ENCODE measurements around the gene BMPR1B.

BMPR1B gene

DNA sequence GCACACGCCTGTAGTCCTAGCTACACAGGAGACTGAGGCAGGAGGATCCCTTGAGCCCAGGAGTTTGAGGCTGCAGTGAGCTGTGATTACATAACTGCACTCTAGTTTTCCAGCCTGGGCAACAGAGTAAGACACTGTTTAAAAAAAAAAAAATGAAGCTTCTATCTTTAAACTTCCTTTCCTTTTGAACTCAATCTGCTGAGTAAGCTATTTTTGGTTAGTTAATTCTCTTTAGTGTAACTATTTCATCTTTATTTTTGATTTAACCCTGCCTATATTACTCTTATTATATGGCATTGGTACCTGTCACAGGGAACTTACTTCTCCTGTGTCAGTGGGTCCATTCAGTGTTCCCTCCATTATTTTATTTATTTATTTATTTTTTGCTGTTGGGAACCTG, 160.8 kb downstream of the BMPR1B start:
- DNase-seq, result no peak

DNA sequence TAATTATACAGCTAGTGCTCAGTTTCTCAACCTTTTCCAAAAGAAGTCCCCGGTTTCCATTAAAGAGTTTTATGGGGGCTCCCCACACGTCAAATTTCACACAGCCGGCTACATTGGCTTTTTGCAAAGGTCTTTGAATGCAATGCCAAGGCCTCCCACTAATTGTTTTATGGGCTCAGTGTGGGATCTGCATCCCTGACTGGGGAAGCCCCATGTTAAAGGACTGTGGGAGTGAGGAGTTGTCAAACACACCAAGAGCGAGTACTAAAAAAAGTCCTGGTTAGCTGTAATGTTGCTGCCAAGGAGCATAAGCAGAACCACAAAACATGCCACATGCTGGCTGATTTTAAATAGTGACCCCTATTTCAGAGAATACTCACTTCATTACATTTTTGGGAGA, 162.6 kb downstream of the BMPR1B start:
- DNase-seq, result no peak

DNA sequence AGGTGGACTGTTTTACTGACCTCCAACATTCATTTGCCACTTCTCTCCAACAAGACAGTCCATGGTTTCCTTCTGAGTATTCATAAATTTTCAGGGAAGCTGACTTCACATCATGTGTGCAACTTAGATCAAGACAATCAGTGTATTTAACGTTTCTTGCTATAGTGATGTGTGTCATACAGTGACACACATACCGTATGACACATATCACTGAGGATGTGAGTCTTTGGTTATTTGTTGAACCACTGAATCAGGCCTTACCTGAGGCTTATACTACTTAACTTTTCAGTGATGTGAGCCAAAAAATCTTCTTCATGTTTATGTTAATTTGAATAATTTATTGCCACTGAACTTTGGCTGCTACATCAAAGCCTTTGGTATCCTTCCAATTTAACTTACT, 166.8 kb downstream of the BMPR1B start:
- DNase-seq, result no peak

DNA sequence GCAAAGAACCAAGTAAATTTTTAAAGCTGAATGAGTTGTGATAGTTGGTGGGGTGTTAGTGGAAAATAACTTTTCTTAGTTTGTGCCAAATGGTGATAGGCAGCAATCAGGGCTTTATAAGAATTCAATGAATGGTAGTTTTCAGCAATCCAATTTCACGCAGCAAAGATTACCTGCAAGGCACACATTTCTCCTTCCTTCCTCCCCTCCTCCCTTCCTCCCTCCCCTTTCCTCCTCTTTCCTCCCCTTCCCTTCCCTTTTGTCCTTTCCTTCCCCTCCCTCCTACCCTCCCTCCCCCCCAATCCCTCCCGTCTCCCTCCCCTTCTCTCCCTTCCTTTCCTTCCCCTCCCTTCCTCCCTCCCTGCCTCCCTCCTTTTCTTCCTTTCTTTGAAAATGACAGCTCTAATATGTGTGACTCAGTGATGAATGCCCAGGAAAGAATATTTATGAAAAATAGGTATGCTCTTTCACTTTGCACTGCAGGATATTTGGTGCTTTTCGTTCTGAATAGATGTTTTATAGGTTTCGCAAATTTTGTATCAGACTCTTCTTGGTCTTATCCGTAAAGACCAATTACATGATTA, 168.1 kb downstream of the BMPR1B start:
- no peak for DNase-seq

DNA sequence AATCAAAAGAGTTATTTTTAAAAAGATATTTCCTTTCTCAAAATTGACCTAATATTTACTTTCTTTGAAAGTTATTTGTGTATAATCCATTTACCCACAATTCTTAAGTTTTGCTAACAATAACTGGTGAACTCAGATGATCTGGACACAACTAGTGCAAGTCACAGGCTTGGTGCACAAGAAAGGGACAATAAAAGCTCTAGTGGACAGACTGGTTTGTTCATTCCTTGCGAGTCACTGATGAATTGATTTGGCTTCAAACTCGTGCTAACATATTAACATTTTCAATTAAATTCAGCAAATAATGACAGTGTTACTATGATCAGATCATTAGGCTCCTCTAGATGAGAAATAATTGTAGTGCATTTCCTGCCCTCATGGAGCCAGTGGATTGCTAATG, 169.2 kb downstream of the BMPR1B start:
- no peak for DNase-seq

DNA sequence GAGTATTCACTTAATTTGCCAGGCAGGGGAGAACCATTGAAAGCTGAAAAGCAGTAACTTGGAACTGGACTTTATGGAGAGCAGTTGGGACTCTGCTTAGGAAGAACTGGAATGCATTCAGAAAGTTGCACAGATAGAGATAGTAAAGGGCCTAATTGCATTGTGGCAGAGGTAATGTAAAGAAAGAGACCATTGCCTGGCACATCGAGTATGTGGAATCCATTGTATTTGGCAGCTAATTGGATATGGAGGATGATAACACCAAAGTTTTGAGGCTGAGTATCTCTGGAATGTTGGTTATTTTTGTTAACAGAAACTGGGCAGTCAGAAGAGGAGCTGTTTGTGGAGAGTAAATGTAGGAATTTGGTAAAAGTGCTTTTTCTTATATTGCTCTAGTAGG, 169.9 kb downstream of the BMPR1B start:
- no peak for DNase-seq

DNA sequence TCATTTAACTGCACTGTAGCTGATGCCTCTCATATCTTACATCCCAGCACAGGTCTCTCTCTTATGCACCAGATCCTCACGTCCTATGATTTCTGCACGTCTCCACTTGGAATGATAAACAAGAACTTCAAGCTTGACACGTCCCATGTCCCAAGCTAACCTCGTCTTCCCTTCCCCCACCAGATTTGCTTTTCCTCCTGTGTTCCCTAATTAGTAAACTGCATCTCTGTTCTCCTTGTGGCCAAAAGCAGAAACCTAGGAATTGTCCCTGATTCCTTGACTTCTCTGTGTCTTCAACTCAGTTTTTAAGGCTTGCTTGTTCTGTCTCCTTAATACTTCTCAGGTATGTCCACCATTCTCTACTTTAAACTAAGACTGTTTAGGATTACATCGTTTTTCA, 171.9 kb downstream of the BMPR1B start:
- no peak for DNase-seq

DNA sequence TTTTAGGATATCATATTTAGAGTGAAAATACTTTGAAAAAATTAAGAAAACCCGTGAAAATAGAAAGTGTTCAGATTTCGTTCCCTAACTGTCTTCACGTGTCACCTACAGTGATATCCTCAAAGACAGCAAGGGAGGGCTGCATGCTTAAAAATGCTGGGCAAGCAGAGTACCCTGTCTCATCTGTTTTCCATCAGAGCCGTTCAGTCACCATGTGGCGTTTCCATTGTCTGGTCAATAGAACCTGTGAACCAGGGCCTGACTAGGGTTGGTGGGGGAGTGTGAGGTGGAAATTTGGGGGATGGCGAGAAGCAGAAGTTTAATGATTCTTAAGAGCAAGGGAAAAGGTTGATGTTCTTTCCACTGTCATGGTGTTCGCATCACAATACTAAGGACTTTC, 173.9 kb downstream of the BMPR1B start:
- DNase-seq, result no peak

DNA sequence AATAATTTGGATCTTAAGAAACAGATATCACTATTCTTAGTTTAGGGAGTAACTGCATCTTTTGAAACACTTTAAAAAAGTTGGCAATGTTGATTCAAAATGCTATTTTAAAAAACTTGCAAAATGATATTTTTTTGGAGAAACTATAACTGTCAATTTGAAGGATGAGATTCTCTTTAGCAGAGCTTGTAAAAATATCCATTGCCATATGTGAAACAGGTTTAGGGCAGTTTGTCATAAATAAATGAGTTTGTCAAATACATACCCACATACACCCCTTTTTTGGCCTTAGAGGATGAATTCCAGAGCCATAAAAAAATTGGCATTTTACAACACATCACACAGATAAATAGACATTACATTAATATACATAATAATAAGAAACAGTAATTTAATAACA, 174.6 kb downstream of the BMPR1B start:
- no peak for DNase-seq

DNA sequence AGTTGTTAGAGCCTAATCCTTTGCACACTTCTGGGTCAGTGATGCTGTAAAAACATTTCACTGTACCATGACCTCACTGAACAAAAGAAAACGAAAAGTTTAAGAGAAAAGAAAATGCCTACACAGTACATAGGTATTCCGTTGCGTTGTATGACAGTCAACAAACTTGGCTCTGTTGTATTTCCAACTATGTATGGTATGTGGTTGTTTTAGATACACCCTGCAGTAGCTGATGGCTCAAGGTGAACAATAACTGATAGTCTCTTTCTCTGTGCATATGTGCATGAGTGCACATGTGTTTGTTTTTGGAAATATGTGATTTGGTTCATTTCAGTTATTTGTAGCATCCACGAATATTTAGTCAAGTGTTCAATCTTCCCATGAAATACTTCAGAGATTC, 176.0 kb downstream of the BMPR1B start:
- no peak for DNase-seq

DNA sequence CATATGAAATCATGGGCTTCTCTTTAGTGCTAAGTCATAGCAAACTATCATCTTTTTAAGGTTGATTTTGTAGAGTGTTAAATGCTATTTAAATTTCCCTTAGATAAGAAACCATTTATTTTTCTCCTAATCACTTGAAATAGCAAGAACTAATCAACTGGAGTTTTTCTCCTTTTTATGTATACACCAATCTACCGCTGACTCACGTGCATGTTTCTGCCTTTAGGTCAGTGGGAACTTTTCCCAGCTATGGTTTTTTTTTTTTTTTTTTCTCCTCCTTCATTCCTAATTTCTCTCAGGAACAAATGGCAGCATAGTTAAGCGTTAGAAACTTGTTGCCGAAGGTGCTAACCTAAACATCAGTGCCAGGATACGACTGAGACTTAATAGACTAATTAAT, 176.4 kb downstream of the BMPR1B start:
- DNase-seq, result no peak

DNA sequence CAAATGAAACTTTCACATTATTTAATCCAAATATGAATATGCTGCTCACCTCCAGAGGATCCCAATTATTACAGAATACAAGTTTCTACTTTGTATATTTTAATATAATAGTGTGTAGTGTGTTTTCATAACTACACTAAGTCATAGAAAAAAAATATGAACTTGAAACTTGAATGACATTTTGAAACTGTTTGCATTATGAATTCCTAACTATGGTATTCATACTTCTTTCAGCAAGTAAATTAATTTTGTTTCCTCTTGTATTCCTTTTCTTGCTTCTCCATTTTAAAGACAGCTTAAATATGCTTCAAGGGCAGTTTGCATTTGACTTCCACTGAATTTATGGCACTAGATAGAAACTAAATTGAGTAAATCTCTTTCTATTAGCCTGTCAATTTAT, 177.1 kb downstream of the BMPR1B start:
- DNase-seq, result no peak

DNA sequence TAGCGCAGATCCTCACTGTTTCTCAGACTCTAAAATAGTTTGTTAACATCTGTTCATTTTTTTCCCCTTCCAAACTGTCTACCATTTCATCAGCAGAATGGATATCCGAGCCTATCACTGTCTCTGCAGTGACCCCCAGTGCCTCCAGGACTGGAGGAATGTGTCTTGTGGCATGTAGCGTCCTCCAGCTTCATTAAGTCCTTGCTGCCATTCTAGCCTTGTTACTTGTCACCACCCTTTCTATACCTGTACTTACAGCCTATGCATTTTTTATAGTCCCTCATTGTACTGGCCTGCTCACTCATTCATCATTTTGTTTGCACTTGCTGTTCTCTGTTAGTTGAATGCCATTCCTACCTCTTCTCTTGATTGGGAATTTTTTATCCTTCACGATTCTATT, 179.1 kb downstream of the BMPR1B start:
- no peak for DNase-seq

DNA sequence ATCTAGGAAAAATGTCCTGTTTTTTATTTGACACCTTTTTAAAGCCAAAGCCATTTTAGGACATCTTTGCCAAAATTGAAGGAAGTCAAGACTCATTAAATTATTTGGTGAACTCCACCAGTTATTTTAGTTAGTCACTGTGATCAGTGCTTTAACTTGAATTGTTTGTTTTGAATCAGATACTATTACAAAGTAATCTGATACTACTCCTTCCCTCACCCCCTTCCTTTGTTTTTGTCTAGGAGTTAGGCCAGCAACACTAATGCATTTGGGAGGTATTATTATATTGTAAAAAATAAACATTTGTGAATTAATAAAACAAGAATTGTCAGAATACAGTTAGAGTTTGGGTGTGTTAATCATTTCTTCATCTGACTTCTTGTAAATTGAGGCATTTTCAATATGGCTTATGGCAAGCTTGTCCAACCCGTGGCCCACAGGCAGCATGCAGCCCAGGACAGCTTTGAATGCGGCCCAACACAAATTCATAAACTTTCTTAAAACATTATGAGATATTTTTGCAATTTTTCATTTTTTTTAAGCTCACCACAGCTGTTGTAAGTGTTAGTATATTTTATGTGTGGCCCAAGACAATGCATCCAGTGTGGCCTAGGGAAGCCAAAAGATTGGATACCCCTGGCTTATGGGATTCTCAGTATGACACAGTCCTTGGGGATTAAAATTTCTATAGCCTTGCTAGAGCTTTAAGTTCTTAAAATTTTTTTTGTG, 182.2 kb downstream of the BMPR1B start:
- DNase-seq, result no peak

DNA sequence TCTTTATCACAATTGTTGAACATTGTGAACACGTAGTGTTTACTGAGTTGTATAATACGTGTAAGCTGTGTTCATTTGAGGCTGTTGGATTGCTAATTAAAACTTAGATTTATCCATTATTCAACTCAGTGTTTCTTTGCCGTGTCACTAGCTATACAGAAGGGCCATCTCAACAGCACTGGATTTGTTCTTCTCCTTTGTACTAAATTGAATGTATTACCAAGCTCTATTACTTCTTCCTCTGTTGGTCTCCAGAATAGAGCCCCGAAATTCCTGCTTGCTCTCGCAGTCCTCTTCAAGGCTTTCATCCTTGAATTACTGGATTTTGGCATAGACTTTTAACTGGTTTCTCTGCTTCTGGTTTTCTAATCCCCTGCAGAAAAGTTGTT, 182.8 kb downstream of the BMPR1B start:
- DNase-seq, result no peak

DNA sequence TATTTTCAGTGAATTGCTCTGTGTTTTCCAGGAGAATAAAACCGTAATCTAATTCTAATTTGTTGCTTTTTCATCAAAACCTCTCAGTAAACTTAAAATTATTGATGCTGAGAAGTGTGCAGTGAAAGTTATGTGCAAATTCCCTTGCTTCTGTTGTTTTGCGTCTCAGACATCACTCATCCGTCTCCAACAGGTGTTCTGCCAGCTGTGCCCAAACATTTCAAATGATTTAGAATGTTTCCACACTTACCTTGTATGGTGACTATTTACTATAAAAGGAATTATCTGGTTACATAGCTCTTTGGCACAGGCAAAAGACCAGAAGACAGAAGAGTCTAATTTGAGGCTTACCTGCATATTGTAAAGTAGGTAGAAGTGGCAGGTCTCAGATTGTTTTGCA, 184.0 kb downstream of the BMPR1B start:
- DNase-seq, result no peak

DNA sequence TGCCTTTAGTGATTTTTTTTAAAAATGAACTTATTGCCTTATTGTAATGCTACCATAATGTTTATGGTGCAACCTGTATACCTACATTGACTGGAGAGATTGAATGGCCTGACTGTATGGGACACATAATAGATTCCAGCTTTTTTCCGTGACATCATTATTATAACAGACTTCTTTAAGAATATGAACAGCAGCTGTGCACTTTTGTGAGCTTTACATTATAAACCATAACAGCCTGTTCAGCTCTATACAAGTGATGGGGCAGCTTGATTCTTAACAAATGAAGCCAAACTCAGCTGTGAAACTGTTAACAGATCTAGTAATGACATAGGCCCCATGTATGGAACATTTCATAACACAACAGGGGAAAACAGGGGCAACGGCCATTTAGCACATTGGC, 187.0 kb downstream of the BMPR1B start:
- no peak for DNase-seq

DNA sequence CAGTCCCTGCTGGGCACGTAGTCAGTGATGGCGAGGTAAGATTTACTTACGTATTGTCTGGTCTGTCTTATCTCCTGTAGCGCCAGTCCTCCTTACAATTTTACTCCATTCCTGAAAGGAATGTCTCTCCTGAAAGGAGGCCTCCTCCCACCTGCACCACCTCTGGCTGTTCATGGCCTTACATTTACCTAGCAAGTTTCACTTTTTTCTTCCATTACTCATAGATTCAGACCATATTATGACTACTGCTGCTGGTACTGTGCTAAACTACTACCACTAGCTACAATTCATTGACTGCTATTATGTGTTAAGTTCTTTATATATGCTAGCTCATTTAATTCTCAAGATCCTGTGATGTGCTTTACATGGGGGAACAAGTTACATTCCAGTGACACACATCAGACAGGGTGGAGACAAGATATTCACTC, 189.9 kb downstream of the BMPR1B start:
- DNase-seq, result no peak

DNA sequence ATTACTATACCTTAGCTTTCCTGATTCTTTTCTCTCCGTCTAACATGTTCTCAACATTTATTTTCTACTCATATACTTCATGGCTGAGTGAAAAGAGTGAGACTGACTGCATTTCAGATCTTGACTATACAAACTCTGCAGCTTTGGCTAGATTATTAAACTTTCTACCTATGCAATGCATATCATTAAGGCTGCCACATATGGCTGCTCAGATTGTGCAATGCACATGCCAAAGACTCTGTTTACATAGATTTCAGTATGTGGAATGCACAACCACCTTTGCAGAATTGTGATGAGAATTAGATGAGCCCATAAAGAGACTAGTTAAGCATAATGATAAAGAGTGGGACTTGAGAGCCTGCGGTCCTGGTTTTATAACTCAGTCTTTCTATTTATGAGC, 196.5 kb downstream of the BMPR1B start:
- DNase-seq, result no peak

DNA sequence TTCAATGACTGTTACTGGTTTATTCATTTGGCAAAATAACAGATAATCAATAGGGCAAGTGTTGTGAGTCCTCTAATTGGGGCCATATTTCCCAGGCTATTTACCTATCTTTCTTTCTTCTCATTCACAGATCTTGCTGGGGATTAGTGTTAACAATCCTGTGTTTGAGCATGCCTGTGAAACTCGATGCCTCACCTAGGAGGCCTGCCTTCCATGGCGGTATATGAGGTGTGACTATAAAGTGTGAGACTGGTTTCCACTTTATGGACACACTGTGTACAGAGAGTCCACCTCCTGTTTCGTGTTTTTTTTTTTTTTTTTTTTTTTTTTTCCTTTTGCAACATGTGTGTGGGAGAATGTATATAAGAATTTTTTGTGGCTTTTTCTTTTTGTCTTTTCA, 199.3 kb downstream of the BMPR1B start:
- DNase-seq, result no peak

DNA sequence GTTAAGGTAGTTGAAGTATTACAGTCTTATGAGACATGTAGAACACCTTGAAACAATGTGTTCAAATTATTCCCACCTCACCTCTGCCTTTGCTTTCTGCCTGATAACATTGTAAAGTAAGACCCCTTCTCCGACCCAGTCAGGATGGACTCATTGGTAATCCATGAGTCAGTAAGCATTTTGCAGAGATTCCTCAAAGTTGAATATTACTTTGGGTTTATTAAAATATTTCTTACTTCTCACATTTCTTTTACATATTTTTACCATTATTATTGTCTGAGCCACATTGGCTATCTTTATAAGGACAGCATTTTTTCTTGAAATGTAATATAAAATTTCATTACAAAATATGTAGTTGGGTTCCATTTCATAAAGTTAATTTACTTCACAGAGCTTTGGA, 201.6 kb downstream of the BMPR1B start:
- no peak for DNase-seq

DNA sequence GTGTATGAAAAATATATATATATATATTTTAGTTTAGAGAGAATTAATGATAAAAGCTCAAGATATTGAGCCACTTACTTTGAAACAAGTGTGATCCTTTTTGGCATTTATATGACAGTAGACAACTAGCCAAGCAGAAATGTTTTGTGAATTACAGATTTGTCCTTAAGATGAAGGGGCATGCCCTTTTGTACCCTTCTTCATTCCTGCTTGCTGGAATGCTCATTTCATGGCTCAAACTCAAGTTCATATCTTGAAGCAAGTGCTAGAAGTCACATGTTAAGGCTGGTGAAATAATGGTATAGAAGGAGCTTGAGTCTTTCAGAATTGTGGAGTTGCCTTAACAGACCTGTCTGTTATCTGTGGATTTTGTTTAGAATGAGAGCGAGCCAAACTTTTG, 203.0 kb downstream of the BMPR1B start:
- DNase-seq, result no peak

DNA sequence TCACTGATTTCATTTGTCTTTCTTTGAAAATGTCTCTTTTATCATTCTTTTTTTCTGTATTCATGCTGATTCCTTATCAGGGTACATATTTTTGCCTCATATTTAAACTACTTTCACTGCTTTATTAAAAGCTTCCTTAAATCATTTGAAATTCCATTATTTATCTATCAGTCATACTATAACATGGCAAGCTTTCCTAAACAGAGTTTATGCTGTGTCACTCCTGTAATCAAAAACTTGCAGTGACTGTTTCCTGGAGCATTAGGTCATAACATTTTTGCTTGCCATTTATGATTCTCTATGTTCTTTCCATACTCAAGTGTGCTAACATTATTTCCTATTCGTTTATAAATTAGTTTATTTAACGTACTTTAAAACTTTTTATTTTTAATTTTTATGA, 203.7 kb downstream of the BMPR1B start:
- no peak for DNase-seq

DNA sequence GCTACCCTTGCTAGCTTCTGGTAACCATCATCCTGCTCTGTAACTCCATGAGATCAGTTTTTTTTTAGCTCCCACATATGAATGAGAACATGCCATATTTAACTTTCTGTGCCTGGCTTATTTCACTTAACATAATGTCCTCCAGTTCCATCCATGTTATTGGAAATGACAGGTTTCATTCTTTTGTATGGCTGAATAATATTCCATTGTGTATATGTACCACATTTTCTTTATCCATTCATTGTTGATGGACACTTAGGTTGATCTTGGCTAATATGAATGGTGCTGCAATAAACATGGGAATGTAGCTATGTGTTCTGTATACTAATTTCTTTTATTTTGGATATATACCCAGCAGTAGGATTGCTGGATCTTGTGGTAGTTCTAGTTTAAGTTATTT, 204.7 kb downstream of the BMPR1B start:
- DNase-seq, result no peak

DNA sequence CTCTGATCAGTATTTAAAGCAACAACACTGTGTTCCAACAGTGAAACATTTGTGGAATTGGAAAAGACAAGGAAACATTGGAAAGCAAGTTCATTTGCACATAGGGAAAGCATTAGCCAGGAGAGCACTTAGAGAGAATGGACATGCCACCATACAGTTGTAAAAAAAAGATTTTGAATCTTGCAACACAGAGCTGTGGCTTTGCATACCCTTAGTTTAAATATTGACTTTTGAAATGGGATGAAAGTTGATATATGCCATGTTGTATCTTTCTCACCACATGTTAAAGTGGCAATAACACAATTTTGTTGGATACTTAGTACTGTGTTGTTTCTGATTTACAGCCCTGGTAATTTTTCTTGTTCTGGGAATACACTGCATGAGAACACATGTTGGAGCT, 208.1 kb downstream of the BMPR1B start:
- no peak for DNase-seq
